ENCODE results near the gene GPR37. TPM values are rescaled to one million over a fixed set of nuclear protein-coding genes. Genes with fewer than 3 reads are reported as not detected.

Gene GPR37
- total RNA-seq, result 43.7 and 45.2 TPM in 2 replicates
- long read RNA-seq, transcript GPR37-201 (2 exons, 3,021 nt), result major isoform, 15 of 16 reads
- long read RNA-seq, partial matches to known transcripts, result 0 of 16 reads
- long read RNA-seq, other reads (novel, unspliced or antisense), result 1 of 16 reads

DNA sequence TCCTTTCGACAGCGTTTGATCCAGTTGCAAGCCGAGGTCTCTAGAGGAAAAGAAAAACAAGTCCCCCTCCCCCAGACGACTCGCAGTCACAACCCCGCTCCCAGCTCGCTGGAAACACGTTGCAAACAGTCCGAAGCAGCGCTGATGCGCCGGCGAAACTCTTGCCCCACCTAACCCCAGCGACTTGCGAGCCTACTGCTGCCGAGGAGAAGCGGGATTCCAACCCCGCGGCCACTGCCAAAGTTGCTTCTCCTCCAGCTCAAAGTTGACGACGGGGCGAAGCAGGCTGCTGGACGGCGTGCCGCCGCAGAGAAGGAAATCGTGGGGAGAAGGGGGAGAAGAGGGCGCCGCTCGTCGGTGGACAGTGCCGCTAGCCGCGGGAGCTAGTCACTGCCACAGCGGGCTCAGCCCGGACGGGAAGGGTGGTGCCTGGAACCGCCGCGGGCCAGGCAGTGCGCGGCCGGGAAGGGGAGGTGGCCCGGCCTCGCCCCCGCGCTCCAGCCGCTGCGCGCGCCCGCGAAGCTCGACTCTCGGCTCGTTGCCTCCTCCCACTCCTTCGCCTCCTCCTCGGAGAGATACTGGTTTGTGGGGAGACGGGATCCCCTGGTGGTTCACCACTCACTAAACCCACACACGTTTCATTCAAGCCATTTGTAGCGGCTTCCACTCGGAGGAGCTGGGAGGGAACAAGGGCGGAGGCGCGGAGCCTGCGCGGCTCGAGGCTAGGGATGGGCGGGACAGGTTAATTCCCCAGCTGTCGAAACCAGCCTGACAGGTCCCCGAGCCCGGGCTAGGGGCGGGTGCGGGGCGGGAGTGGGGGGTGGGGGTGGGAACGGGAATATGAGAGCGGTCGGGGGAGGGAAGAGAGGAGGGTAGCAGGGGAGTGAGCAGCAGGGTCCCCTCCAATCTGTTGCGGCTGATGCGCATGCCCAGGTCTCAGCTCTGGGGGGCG, at the start of gene GPR37:
TSS of gene GPR37 (minus strand) at position 392 of the 952 bp plus-strand sequence. CDS start 816 bp downstream, outside the sequence.
- TF ChIP-seq CTCF (IDR thresholded peaks at IDR 0.05), result peak; percentile 63
- Mint-ChIP-seq H3K4me3 (ENCODE audit: unreplicated experiment) (peak within 1 kb of the TSS; percentile 94), H3K4me1 (ENCODE audit: unreplicated experiment) (peaks cover 26% of the 10 kb centered on the region), H3K36me3 (ENCODE audit: unreplicated experiment) (peaks cover 12% of the 10 kb centered on the region), H3K9me3 (ENCODE audit: unreplicated experiment) (peaks cover 5% of the 10 kb centered on the region), H3K27me3 (ENCODE audit: unreplicated experiment) (no peaks in the 10 kb centered on the region), H3K27ac (ENCODE audit: unreplicated experiment) (peak within 1 kb of the TSS; percentile 81)
- DNase-seq (ENCODE audit: extremely low spot score, unreplicated experiment), result peak; percentile 95

- DNase-seq (ENCODE audit: extremely low spot score, unreplicated experiment), result no peak
- Mint-ChIP-seq H3K9me3 (ENCODE audit: unreplicated experiment) (no peaks in the 10 kb centered on the region), H3K27ac (ENCODE audit: unreplicated experiment) (no peak overlapping the region), H3K4me3 (ENCODE audit: unreplicated experiment) (no peak overlapping the region), H3K4me1 (ENCODE audit: unreplicated experiment) (no peaks in the 10 kb centered on the region), H3K36me3 (ENCODE audit: unreplicated experiment) (no peaks in the 10 kb centered on the region), H3K27me3 (ENCODE audit: unreplicated experiment) (peaks cover 6% of the 10 kb centered on the region)
- no peak for TF ChIP-seq CTCF (IDR thresholded peaks at IDR 0.05)
Observed at GRCh38 chr7:124813994-124814798, 48.6 kb upstream of the GPR37 start.

DNA sequence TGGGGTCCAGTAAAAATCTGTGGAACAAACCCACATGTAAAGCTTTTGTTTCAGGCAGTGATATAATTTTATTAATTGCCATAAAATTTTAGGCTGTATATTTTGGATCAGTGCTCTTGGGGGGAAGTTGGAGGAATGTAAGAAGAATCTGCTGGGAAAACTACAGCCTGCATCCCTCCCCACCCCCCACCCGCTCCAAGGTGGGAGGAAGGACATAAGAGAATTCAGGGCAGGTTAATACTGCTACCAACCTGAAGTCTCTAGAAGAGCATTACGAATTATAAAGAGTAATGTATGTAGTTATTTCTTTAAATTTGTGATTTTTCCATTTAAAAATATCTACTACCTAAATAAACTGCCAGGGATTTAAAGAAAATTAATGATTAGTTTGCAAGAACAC, 47.2 kb upstream of the GPR37 start:
- H3K27ac Mint-ChIP-seq (ENCODE audit: unreplicated experiment), result no peak overlapping the region
- TF ChIP-seq CTCF (IDR thresholded peaks at IDR 0.05), result no peak
- H3K36me3 Mint-ChIP-seq (ENCODE audit: unreplicated experiment), result no peaks in the 10 kb centered on the region
- H3K4me3 Mint-ChIP-seq (ENCODE audit: unreplicated experiment), result no peak overlapping the region
- no peak for DNase-seq (ENCODE audit: extremely low spot score, unreplicated experiment)
- no peaks in the 10 kb centered on the region for H3K9me3 Mint-ChIP-seq (ENCODE audit: unreplicated experiment)
- peaks cover 6% of the 10 kb centered on the region for H3K27me3 Mint-ChIP-seq (ENCODE audit: unreplicated experiment)
- no peaks in the 10 kb centered on the region for H3K4me1 Mint-ChIP-seq (ENCODE audit: unreplicated experiment)

DNA sequence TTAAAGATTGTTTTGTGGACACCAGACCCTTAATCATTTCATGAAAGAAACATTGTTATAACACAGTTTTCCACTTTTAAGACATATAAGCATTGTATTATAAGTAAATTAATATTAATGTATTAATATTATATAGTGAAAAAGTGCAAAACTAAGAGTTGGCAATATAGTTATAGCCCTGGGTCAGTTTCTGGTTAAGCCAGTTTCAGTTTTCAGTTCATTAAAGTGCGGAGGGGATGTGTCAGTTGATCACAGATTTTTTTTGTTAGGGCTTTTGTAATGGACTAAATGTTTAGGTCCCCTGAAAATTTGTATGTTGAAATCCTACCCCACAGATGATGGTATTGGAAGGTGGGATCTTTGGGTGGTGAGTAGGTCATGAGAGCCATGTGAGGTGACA, 45.7 kb upstream of the GPR37 start:
- no peak for DNase-seq (ENCODE audit: extremely low spot score, unreplicated experiment)
- H3K9me3 Mint-ChIP-seq (ENCODE audit: unreplicated experiment), result no peaks in the 10 kb centered on the region
- H3K4me3 Mint-ChIP-seq (ENCODE audit: unreplicated experiment), result no peak overlapping the region
- no peak for TF ChIP-seq CTCF (IDR thresholded peaks at IDR 0.05)
- H3K4me1 Mint-ChIP-seq (ENCODE audit: unreplicated experiment), result no peaks in the 10 kb centered on the region
- H3K27ac Mint-ChIP-seq (ENCODE audit: unreplicated experiment), result no peak overlapping the region
- H3K27me3 Mint-ChIP-seq (ENCODE audit: unreplicated experiment), result peaks cover 6% of the 10 kb centered on the region
- H3K36me3 Mint-ChIP-seq (ENCODE audit: unreplicated experiment), result no peaks in the 10 kb centered on the region
